ENCODE data around the gene IRF2BP1. TPM values are rescaled to one million over a fixed set of nuclear protein-coding genes. Genes with fewer than 3 reads are reported as not detected.

The IRF2BP1 gene
- total and polyA plus RNA-seq, 2 donors from 2014 or later: 18.2 to 23.2 TPM

DNA sequence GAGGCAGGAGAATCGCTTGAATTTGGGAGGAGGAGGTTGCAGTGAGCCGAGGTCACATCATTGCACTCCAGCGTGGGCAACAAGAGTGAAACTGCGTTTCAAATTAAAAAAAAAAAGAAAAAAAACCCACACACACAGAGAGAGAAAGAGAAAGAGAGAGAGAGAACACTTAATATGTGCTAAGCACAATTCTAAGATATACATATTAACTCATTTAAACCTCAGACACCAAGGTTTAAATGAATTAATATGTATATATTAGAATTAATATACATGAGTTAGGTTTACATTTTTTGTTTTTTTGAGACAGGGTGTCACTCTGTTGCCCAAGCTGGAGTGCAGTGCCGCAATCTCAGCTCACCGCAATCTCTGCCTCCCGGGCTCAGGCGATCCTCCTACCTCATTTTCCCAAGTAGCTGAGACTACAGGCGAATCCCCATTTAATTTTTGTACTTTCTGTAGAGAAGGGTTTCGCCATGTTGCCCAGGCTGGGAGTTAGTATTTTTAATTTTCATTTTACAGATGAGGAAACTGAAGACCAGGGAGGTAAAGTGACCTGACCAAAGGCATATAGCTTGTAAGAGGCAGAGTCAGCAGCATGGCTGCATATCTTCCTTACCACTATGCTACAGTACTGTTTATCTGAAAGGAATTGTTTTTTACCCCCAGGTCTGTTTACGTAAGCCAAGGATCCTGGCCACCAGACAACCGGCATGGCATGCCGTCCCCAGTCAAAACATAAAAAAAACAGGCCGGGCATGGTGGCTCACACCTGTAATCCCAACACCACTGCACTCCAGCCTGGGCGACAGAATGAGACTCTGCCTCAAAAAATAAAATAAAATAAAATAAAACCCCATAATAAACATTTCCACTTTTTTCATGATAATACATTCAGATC, 25.3 kb downstream of the IRF2BP1 start:
- peaks cover 13% of the 10 kb centered on the region for H3K27me3 ChIP-seq (ENCODE audit: control insufficient read depth, insufficient read depth, low read length)
- no peak overlapping the region for H3K27ac ChIP-seq (ENCODE audit: low read depth in 2 of 2, low read length in 2 of 2)
- DNase-seq (no peak), FAIRE-seq (no peak)
- H3K9me3 ChIP-seq (ENCODE audit: control insufficient read depth in 2 of 3, insufficient read depth in 1 of 3, low read length in 3 of 3): no peaks in the 10 kb centered on the region
- peaks cover 0 to 10% (median 0%) of the 10 kb centered on the region in 3 donors for H3K4me1 ChIP-seq (ENCODE audit: control insufficient read depth in 2 of 3, insufficient read depth in 2 of 3, low read depth in 1 of 3, low read length in 3 of 3)
- intact Hi-C loops (cut with DNase I): no loop called here
- no peaks in the 10 kb centered on the region for H3K36me3 ChIP-seq (ENCODE audit: control insufficient read depth in 2 of 3, insufficient read depth in 3 of 3, low read length in 3 of 3)
- H3K9ac ChIP-seq (ENCODE audit: low read length in 3 of 3): no peak overlapping the region
- H3K4me3 ChIP-seq (ENCODE audit: low read length in 3 of 3): no peak overlapping the region
- no peak for TF ChIP-seq CTCF (IDR thresholded peaks at IDR 0.05; ENCODE audit: borderline replicate concordance, extremely low read depth, insufficient read depth)

GRCh38 chr19:45854167-45854778, 31.7 kb downstream of the IRF2BP1 start:
- Histone ChIP-seq H3K9me3 (ENCODE audit: control insufficient read depth in 2 of 3, insufficient read depth in 1 of 3, low read length in 3 of 3) (no peaks in the 10 kb centered on the region), H3K9ac (ENCODE audit: low read length in 3 of 3) (no peak overlapping the region), H3K4me3 (ENCODE audit: low read length in 3 of 3) (no peak overlapping the region), H3K27me3 (ENCODE audit: control insufficient read depth, insufficient read depth, low read length) (no peaks in the 10 kb centered on the region), H3K36me3 (ENCODE audit: control insufficient read depth in 2 of 3, insufficient read depth in 3 of 3, low read length in 3 of 3) (peaks cover 4 to 31% (median 9%) of the 10 kb centered on the region in 3 donors), H3K4me1 (ENCODE audit: control insufficient read depth in 2 of 3, insufficient read depth in 2 of 3, low read depth in 1 of 3, low read length in 3 of 3) (no peaks in the 10 kb centered on the region), H3K27ac (ENCODE audit: low read depth in 2 of 2, low read length in 2 of 2) (no peak overlapping the region)
- FAIRE-seq: no peak
- intact Hi-C loops (cut with DNase I): no loop called here
- DNase-seq: no peak
- no peak for TF ChIP-seq CTCF (IDR thresholded peaks at IDR 0.05; ENCODE audit: borderline replicate concordance, extremely low read depth, insufficient read depth)

DNA sequence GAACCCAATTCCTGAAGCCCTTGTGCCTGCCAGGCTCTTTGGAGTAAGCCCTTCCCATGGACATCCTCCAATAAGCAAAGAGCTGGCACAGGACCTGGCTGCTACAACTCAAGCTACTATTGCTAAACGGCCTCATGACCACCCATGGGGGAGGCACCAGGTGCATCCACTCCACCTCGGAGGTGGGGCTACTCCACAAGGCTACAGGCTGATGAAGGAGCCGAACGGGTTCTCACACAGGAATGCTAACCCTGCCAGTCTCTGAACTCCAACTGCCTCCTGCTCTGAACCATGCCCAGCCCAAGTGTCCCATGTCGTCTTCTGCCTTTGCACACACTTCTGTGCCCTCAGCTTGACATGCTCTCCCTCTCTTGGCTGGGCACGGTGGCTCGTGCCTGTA, 33.0 kb downstream of the IRF2BP1 start:
- H3K27ac ChIP-seq (ENCODE audit: low read depth in 2 of 2, low read length in 2 of 2): no peak overlapping the region

More for the DNA sequence above, 33.0 kb downstream of the IRF2BP1 start:
- no peak overlapping the region for H3K4me3 ChIP-seq (ENCODE audit: low read length in 3 of 3)
- no peak for FAIRE-seq
- H3K9ac ChIP-seq (ENCODE audit: low read length in 3 of 3): no peak overlapping the region
- peaks cover 12 to 44% (median 17%) of the 10 kb centered on the region in 3 donors for H3K36me3 ChIP-seq (ENCODE audit: control insufficient read depth in 2 of 3, insufficient read depth in 3 of 3, low read length in 3 of 3)
- no peaks in the 10 kb centered on the region for H3K4me1 ChIP-seq (ENCODE audit: control insufficient read depth in 2 of 3, insufficient read depth in 2 of 3, low read depth in 1 of 3, low read length in 3 of 3)
- intact Hi-C loops (cut with DNase I): no loop called here
- DNase-seq: no peak
- H3K27me3 ChIP-seq (ENCODE audit: control insufficient read depth, insufficient read depth, low read length): no peaks in the 10 kb centered on the region
- TF ChIP-seq CTCF (IDR thresholded peaks at IDR 0.05; ENCODE audit: borderline replicate concordance, extremely low read depth, insufficient read depth): no peak
- H3K9me3 ChIP-seq (ENCODE audit: control insufficient read depth in 2 of 3, insufficient read depth in 1 of 3, low read length in 3 of 3): no peaks in the 10 kb centered on the region

All from kidney (tissue), 14 donors.